ENCODE measurements around the gene STK32B.

Gene STK32B

DNA sequence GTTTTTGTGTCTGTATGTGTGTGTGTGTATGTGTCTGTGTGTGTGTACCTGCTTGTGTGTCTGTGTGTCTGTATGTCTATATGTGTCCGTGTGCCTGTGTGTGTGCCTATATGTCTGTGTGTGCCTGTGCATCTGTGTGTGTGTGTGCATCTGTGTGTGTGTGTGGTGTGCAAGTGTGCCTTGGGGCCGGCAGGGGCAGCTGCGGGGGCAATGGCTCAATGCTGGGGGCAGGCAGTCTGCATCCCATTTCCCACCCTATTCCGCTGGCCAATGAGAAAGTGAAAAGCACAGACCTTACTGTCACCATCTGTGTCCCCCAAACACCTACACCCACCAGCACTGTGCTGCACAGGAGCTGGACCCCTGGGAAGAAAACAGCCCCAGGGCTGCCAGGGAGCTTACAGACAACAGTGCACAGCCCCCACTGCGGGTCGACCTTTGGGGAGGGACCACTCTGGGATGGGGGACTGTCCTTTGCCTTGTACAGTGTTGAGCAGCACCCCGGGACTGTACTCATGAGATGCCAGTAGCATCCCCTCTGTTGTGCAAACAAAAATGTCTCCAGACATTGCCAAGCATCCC lies 411.1 kb downstream of the STK32B start:
- DNase-seq (ENCODE audit: extremely low read depth, low read depth): no peak
- no peak overlapping the region for H3K4me3 ChIP-seq (replicated peaks; ENCODE audit: low read depth, low read length)
- TF ChIP-seq, protein P1, sequence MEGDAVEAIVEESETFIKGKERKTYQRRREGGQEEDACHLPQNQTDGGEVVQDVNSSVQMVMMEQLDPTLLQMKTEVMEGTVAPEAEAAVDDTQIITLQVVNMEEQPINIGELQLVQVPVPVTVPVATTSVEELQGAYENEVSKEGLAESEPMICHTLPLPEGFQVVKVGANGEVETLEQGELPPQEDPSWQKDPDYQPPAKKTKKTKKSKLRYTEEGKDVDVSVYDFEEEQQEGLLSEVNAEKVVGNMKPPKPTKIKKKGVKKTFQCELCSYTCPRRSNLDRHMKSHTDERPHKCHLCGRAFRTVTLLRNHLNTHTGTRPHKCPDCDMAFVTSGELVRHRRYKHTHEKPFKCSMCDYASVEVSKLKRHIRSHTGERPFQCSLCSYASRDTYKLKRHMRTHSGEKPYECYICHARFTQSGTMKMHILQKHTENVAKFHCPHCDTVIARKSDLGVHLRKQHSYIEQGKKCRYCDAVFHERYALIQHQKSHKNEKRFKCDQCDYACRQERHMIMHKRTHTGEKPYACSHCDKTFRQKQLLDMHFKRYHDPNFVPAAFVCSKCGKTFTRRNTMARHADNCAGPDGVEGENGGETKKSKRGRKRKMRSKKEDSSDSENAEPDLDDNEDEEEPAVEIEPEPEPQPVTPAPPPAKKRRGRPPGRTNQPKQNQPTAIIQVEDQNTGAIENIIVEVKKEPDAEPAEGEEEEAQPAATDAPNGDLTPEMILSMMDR (IDR thresholded peaks at IDR 0.05; ENCODE audit: low read depth, low read length, missing control alignments): no peak

DNA sequence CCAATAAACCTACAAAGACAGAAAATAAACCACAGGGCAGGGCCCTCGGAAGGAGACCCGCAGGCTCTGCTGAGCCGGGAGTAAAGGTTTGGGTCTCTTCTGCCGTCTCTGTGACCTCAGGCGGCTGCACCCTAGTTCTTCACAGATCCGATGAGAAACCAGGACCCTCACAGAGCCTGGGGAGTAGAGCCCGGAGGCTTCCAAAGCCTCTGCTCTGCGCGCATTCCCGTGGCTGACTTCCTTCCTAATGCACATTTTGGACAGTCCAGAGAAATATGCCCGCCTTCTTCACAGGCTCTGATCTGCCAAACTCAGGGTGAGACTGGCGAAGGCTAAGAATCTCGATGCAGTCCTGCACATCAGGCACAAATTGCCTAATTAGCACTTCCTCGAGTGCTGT lies 411.6 kb downstream of the STK32B start:
- TF ChIP-seq, protein P1 (IDR thresholded peaks at IDR 0.05; ENCODE audit: low read depth, low read length, missing control alignments): no peak
- no peak overlapping the region for H3K4me3 ChIP-seq (replicated peaks; ENCODE audit: low read depth, low read length)
- no peak for DNase-seq (ENCODE audit: extremely low read depth, low read depth)

DNA sequence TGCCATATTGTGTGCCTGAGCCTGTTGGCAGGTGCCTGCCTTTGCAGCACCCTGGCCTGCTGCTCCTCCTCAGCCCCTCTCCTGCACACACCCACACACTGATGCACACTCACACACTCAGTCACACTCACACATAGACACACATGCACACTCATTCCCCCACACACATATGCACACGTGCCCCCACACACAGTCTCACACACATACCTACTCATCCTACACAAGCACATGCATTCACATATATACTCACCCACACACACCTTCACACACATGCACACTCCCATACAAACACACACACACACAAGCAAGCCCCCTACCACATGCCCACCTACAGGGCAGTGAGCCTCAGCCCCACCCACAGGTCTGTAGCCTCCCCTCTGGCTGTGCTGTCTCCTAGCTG lies 412.1 kb downstream of the STK32B start:
- no peak overlapping the region for H3K4me3 ChIP-seq (replicated peaks; ENCODE audit: low read depth, low read length)
- TF ChIP-seq, protein P1 (IDR thresholded peaks at IDR 0.05; ENCODE audit: low read depth, low read length, missing control alignments): no peak
- DNase-seq (ENCODE audit: extremely low read depth, low read depth): no peak

DNA sequence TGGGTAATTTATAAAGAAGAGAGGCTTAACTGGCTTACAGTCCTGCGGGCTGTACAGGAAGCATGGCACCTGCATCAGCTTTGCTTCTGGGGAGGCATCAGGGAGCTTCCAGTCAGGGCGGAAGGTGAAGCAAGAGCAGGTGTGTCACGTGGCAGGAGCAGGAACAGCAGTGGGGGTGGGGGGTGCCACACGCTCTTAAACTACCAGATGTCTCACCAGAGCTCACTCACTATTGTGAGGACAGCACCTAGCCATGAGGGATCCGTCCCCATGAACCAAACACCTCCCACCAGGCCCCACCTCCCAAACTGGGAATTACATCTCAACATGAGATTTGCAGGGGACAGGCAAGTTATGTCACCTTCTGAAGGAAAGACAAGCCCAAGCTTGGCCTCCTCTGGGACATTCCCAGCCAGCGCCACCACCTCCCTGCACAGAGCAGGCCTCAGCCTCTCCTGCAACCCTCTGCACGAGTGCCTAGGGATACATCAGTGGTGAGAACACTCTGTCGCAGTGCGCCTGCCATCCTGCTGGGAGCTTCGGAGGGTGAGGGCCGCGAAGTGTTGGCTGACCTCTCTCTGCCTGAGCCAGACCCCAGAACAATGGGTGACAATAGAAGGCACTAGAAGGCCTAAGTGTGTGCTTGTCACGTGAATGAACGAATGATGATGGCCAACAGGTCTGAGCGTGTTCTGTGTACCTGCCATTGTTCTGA lies 412.8 kb downstream of the STK32B start:
- H3K4me3 ChIP-seq (replicated peaks; ENCODE audit: low read depth, low read length): no peak overlapping the region
- TF ChIP-seq, protein P1 (IDR thresholded peaks at IDR 0.05; ENCODE audit: low read depth, low read length, missing control alignments): no peak
- DNase-seq (ENCODE audit: extremely low read depth, low read depth): no peak

DNA sequence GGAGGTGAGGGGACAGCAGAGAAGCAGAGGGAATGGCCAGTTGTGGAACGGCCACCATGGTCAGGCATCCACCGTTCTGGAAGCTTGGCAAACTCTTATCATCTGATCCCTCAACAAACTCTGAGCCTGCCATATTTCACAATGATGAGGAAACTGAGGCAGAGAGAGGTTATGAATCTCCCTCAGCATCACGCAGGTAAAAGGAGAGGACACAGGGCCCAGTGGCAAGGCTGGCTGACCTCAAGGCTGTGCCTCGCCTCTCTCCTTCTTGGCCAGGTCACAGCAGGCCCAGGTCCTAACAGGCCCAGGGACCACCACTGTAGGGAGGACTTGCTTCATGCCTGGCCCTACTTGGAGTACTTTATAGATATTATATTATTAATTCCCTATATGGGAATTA lies 414.2 kb downstream of the STK32B start:
- H3K4me3 ChIP-seq (replicated peaks; ENCODE audit: low read depth, low read length): no peak overlapping the region
- no peak for DNase-seq (ENCODE audit: extremely low read depth, low read depth)
- TF ChIP-seq, protein P1 (IDR thresholded peaks at IDR 0.05; ENCODE audit: low read depth, low read length, missing control alignments): no peak

DNA sequence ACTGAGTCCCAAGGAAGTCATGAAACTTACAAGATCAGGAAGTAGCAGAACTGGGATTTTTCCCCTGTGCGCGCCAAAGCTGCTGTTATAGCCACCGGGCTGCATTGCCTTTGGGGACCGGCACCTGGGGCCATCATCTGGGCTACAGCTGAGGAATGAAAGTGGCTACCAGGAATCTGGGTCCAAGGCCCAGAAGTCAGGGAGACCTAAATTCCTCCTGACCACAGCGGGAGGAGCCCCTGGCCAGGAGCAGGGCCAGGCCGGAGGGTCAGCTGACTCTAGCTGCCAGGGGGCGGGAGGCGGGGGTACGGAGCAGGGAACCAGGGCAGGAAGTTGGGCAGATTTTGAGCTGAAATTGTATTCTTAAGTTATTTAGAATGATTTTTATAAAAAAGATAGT lies 414.7 kb downstream of the STK32B start:
- no peak for DNase-seq (ENCODE audit: extremely low read depth, low read depth)
- TF ChIP-seq, protein P1 (IDR thresholded peaks at IDR 0.05; ENCODE audit: low read depth, low read length, missing control alignments): no peak
- no peak overlapping the region for H3K4me3 ChIP-seq (replicated peaks; ENCODE audit: low read depth, low read length)
